ENCODE results near the gene LMO3. TPM values are rescaled to one million over a fixed set of nuclear protein-coding genes. Genes with fewer than 3 reads are reported as not detected.

LMO3 gene
- total RNA-seq, 4 donors from 2014 or later = 54.8 to 179 (median 117) TPM

DNA sequence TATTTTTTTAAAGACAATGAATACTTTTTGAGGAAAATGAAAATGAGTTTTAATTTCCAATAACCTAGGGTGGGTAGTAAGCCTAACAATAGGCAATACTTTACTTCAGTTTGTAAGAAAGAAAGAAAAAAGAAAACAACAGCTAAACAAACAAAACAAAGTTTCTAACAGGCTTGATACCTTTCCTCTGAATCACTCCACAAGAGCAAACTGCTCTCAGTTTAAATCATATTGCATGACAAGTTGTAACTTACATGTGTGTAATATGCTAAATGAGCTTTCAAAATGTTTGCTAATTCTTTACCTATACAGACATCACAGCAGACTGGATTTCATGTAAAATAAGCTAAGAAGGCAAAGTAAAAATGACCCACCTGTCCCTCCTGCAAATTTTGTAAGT, 6.7 kb upstream of the LMO3 start:
- no peak for TF ChIP-seq CTCF (IDR thresholded peaks at IDR 0.05; ENCODE audit: low read depth)

DNA sequence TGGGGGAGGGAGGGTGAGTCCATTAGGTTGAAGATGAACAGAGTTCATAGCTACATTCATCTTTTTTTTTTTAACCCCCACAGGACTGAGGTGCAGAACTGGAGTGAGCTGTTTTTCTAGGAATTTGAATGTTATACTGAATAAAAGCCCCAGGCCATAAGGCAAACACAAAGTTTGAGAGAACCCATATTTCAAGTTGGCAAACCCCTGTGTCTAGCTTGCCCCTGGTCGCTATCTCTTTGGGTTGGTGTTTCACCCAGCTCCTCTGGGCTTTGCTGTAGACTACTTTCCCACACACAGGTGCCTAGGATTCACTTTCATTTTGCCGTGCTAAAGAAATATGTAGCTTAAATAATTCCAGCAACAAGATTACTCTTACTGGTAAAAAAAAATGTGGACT, 5.2 kb upstream of the LMO3 start:
- TF ChIP-seq CTCF (IDR thresholded peaks at IDR 0.05; ENCODE audit: low read depth) = no peak

DNA sequence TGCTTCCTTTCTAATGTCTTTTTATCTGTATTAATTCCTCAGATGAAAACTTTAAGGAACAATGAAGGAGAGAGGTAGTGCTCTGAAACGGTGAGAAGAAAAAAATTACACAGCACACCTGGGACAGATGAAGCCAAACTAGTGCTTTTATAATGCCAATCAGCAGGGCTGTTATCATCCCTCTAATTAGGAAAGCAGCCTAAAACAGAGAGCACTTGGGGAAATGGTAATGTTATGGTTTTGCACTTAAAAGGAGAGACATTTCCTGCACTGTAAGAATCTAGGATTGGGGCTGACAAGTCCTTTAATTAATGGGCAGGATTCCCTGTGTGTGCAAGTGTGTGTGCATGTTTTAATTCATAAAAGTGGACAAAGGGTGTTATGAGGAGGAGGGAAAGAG, 4.8 kb upstream of the LMO3 start:
- no peak for TF ChIP-seq CTCF (IDR thresholded peaks at IDR 0.05; ENCODE audit: low read depth)

- TF ChIP-seq CTCF (IDR thresholded peaks at IDR 0.05; ENCODE audit: low read depth) = no peak
These were observed 4.1 kb upstream of the LMO3 start for GRCh38 chr12:16610001-16610585.

GRCh38 chr12:16608946-16609539, 3.1 kb upstream of the LMO3 start:
- no peak for TF ChIP-seq CTCF (IDR thresholded peaks at IDR 0.05; ENCODE audit: low read depth)

DNA sequence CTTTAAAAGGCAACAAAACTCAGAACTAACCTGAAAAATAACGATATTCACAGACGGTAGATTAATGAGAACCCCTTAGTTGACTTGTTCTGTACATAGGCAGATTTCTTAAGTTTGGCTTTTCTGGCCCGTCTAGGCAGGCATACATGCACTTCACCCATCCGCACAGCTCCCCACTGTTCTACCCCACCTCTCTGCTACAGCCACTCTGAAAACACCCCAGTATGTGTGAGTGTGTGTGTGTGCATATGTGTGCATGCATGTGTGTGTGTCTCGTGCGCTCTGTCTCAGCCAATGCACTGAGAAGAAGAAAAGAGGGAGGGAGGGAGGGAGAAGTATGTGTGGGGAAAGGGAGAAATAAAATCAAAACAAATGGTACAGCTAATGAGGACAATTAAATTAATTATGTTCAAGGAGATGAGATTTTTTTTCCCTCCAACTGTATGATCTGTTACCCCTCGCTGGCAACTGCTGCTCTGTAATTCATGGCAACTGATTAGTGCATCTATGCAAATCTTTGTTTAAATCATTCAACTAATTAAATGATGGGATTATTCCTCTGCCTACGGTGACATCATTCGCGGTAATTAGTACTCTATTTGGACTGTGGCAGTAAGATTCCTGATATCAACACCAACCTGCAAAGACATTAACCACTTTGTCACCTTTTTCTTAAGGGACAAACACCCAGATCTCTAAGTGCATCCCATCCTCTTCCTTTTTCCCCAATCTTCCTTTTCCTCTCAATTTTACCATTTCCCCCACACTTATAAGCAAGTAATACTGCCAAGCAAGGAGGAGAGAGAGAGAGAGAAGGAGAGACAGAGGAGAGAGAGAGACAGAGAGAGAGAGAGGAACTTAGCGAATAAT, 2.2 kb upstream of the LMO3 start:
- no peak for TF ChIP-seq CTCF (IDR thresholded peaks at IDR 0.05; ENCODE audit: low read depth)

DNA sequence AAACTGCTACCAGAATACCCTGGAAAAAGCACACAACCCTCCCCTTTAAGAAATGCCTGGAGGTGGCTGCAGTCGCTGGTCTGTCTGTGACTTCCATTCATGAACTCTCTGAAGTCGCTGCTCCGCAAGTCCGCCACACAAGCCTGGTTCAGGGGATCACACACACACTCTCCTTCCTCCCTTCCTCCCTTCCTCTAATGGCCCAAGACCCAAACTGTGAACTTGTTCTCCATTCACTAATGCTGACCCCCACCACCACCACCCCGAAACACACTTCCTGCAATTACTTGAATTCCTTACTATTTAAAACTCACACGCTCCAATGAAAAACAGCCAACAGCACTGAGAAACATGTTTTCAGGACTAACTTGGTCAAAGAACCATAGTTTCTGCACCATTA, 1.0 kb upstream of the LMO3 start:
- no peak for TF ChIP-seq CTCF (IDR thresholded peaks at IDR 0.05; ENCODE audit: low read depth)
